Transverse colon (tissue), 4 donors: ENCODE results near the gene AMPD3.

Experiments
- POLR2A ChIP-seq: fragments of 450-650 bp; IDR thresholded peaks from one replicate; pipeline ENCODE4 v1.6.1; 2016; ENCODE audit warnings: antibody characterized with exemption, mild to moderate bottlenecking, moderate library complexity
- POLR2AphosphoS5 ChIP-seq, 3 donors: sonication (generic); formaldehyde crosslinking; IDR thresholded peaks; one replicate each; pipeline ENCODE4 v1.6.1; 2016; ENCODE audit warnings: antibody characterized with exemption in 3 of 3
- TF ChIP-seq, protein P1 (sequence below), 5 experiments: fragments of 200-600 bp in 3 of 5; fragments of 450-650 bp in 2 of 5; sonication (generic) in 3 of 5; IDR thresholded peaks; 1 replicate in 2 of 5; 2 replicates in 3 of 5; pipeline ENCODE4 v1.5.1; 2016 to 2017; ENCODE audit warnings: antibody characterized with exemption in 5 of 5, inconsistent platforms in 3 of 5, mild to moderate bottlenecking in 2 of 5, moderate library complexity in 1 of 5

DNA sequence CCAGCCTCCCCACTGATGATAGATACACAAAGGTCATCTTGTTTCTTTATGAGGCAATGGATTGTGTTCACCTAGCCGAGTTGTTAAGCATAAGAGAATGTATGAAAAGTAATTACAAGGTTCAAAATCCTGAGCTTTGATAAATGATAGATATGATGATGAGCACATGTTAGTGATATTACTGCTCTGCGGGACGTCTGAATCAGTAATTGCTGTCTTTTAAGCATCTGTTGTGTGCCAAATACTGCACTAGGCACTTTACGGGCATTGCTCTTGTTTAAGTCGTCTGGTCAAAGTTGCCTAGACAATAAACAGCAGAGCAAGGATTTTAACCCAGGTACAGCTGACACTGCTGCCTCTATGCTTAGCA is 86.5 kb downstream of the AMPD3 start:
- TF ChIP-seq, protein P1, sequence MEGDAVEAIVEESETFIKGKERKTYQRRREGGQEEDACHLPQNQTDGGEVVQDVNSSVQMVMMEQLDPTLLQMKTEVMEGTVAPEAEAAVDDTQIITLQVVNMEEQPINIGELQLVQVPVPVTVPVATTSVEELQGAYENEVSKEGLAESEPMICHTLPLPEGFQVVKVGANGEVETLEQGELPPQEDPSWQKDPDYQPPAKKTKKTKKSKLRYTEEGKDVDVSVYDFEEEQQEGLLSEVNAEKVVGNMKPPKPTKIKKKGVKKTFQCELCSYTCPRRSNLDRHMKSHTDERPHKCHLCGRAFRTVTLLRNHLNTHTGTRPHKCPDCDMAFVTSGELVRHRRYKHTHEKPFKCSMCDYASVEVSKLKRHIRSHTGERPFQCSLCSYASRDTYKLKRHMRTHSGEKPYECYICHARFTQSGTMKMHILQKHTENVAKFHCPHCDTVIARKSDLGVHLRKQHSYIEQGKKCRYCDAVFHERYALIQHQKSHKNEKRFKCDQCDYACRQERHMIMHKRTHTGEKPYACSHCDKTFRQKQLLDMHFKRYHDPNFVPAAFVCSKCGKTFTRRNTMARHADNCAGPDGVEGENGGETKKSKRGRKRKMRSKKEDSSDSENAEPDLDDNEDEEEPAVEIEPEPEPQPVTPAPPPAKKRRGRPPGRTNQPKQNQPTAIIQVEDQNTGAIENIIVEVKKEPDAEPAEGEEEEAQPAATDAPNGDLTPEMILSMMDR (IDR thresholded peaks at IDR 0.05): no peak
- TF ChIP-seq POLR2AphosphoS5 (IDR thresholded peaks at IDR 0.05): no peak
- no peak for TF ChIP-seq POLR2A
